Stimulated activated CD8-positive, alpha-beta memory T cell treated with anti-CD3 and anti-CD28 coated beads, Interleukin-7, amount 100 ng/mL, for 48 hours (primary cell): ENCODE data around the gene ATP13A3.

Experiments used
- DNase-seq, 2 donors: peaks; one replicate each; pipeline ENCODE4 v3.0.0-alpha.2; 2020; ENCODE audit warnings: low read depth in 1 of 2; ENCODE audit errors: extremely low read depth in 1 of 2

Gene ATP13A3

DNA sequence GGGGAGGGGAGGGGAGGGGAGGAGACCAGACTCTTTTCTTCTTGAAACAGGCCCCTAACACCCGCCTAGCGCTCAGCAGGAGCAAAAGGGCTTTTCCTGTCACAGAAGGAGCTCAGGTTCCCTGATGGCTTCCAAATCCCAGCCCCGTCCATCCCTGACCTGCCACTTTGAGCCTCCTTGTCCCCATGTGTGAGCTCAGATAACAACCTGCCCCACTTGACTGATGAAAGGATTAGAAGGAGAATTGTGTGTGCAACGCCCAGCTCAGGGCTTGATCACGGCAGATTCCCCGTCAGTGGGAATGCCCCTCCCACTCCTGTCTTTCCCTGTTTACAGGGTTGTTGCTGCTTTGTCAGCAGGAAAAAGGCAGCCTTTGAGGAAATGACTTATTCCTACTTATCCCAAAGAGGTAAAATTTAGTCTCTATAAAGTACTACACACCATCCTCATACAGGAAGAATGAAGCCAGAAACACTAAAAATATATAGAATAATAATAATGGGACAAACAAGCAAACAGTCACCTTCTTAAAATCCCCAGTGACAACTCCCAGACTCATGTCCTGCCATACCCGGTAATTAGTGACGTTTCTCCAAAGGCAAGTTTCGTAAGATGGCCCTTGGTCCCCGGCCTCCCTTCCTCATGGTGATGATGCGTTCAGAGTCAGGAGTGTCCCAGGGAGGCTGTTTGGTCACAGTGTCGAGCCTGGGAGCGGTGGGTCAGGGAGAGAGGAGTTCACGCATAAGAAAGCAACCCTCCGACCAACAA is 111.1 kb downstream of the ATP13A3 start:
- DNase-seq = no peak

DNA sequence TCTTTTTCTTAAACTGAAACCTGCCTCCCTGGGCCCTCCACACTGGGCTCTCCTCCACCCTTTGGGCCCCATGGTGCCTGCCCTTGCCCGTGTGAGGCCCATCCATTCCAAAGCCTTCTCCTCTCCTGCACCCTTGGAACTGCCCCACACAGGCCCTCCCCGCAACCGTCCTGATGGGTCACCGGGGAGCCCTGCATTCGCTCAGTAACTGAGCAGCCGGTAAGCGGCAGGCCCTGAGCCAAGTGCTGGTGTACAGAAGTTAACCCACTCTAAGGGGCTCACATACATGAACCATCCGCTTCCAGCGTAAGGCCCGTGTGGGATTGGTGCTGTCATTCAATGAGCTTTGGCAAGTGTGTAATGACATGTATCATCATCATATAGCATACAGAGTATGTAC is 111.9 kb downstream of the ATP13A3 start:
- DNase-seq = no peak

DNA sequence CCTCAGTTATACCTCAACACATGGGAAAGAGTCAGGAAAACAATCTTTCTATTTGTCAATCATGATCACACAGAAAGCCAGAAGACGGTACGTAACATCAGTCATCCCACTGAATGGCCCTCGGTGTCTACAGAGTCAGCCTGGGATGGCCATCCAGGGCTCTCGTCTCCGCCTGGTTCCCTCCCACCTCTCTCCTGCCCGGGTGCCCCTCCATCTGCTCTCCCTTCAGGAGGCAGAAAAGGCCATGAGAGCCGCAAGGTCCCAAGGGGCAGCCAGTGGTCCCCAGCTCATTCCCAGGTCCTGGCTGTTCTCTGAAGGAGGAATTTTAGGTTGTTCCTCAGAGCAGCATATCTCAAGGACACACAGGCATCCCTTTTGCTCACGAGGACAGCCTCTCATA is 112.9 kb downstream of the ATP13A3 start:
- DNase-seq = no peak

DNA sequence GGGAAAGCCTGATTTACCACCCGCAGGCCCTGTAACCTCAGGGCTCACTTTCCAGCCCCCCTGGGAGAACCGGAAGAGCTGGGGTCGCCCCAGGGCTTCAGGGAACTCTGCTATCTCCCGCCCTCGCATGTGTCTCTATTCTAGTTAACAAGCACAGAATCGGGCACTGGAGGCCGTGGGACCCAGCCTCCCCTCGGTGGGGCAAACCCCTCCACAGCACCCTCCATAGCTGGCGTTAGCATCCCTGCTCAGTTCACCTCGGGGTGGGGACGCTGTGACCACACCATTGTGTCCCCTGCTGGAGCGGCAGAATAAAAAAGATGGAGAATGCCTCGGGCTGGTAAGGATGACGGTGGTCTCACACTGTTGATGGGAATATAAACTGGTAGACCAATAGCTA is 113.8 kb downstream of the ATP13A3 start:
- DNase-seq = no peak

DNA sequence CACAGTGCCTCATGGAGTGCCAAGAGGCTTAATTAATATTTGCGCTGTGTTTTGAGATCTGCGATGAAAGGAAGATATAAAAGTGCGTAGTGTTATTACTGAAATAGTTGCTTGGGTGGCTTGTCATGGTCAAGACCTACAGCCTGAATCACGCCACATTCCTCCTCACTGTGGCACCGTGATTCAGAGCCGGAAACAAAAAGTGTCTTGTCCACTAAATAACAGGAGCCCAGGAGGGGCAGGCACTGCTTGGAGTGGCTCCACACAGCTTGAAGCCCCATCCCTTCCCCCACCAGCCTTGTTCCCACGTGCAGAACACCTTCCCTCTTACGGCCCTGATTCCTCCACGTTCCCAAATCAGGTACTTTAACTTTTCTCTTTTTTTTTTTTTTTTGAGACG is 116.0 kb downstream of the ATP13A3 start:
- DNase-seq = no peak

DNA sequence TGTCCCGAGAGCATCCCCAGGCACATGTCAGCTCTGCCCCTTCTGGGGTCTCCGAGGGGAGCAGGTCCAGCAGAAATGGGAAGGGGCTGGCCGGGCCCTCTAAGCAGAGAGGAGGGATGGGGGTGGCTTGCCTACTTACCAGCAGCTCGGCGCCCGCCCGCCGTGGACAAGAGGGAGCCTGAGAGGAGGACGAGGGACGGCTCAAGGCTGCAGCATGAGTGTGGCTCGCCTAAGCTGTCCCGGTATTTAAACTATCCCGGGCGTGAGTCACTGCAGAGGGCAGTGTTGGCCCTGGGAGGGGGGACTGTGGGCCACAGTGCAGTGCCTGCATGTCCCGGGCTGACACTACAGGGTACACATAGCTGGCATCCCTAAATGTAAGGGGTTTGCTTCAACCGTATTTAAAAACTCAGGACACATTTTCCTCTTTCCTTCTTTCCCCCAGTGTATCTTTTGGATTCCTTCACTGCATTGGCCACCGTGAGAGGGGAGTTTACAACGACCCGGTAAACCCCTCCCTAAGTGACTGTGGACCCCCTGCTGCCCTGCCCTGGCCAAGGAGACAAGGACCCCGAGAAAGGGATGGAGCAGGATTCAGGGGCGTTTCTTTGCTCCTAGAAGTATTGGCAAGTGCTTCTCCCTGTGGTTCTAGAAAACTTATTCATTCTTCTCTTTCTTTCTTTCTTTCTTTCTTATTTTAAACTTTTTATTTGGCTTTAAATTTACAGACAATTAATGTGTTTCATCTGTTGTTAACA is 117.1 kb downstream of the ATP13A3 start, which contains the start of gene LRRC15:
Gene LRRC15, minus strand, starts transcription at position 222 of the 758 bp plus-strand sequence. CDS start 8,700 bp downstream, outside the sequence.
- DNase-seq = no peak

DNA sequence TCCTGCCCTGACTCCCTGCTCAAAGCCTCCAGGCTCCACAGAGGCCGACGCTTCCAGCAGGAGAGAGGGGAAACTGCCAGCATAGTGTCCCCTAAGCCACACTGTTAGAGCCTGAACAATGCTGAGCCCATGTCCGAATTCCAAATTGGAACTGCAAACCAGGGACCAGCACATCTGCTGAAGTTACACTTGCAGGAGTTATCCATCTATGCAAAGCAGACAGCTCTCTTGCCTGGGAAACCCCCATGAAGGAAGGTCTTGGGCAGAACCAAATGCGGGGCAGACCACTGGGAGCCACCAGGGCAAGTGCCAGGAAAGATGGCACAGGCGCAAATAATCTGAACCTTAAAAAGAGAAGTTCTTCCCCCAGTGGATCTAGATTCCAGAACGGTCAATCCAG is 117.9 kb downstream of the ATP13A3 start:
- DNase-seq = no peak

DNA sequence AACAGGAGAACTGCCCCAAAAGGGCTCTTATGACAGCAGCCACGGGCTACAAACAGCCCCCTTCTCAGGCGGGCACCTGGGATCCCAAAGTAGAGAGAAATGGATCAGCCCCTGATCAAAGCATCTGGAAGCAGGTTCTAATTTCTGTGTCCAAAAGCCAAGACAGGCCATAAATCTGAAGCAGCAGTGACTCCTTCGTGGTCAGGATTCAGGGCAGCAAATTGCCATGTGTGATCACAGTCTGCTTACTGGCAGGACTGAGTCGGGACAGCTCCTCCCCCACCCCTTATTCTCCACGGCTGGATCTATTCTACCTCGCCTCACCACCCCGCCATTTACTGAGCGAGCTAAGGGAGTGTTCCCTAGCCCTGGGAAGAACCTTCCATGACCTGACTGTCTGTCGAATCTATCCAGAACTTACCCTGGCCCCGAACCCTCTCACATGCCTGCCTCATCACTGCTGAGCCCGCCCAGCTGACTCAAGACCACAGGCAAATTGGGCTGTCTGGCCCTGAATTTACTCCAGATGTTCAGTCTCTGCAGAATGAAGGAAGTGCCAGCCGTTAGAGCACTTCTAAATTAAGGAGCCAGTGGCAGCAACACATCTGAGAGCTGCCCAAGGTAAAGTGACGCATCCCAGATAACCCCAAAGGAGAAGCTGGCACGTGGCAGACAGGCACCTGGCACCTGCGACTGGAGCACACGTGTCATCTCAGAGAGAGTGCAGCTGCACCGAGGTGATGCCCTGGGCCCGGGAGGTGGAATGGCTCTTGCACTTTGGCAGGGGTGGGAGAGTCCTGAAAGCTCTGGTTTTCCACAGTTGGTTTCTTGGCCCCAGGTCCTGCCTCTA is 118.6 kb downstream of the ATP13A3 start:
- no peak for DNase-seq

DNA sequence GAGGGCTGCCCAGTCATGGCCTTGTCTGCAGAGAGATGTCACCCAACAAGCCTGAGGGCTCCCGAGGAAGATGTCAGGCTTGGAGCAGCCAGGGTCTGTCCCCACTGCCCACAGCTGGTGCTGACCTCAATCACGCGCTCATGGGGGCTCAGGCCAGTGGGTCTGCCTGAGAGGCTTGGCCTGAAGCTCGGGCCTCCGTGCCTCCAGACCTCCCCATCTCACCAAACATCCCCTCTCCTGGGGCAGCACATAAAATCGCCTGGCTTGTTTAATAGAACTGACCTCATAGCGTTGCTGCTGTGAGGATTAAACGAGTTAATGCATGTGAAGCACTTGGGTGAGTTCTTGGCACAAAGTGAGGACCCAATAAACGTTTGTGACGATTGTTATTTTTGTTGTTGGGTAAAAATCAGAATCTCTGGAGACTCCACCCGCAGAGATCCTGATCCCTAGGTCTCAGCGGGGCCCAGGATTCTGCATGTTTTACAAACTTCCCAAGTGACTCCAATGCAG is 120.8 kb downstream of the ATP13A3 start:
- DNase-seq = no peak

DNA sequence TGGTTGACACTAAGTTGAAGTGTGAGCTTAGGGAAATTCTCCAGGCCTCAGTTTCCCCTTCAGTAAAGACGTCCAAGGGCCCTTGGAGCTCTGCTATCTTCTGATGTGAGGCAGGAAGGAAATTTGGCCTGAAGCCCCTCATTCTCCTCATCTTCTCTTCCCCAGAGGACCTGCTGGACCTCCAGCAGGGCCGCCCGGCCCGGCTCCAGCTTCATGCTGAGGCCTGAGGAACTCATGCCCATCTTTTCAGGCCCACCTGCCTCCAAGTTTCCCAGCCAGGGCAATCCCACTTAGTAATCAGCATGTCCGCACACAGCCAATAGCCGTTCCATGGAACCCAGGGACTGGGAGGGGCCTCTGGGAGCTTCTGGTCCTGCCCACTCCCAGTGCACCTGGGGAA is 121.3 kb downstream of the ATP13A3 start:
- no peak for DNase-seq

DNA sequence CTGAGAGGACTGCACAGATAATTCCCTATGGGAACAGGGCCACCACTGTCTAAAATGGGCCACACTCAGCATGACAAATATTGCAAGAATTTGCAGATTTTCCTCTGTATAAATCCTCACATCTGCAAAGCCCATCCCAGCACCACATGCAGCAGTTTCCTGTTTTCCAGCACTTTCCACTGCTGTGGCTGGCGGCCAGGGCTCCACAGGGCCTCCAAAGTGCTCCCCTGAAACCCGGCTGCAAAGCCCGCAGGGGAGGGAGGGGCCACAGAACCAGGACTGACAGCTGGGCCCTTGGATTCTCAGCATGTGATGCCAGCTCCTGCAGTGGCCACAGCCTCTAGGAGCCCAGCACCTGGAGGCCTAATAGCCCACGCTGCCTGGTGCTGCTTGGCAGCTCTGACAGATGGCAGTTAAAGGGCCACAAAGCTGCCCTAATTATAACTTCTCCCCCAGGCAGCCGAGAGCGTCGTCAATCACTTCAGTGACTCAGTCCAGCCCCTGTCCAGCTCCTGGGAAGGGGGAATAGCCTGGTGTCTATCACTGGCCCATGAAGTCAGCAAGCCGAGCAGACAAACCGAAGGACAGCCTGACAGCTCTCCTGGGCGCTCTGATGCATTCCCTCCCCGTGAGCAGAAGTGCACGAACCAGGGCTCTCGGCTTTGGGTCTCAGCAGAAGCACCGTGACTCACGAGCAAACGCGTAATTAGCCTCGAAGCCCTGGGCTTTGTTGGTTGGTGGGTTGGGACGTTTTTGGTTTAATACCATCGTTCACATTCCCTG is 122.0 kb downstream of the ATP13A3 start:
- no peak for DNase-seq

DNA sequence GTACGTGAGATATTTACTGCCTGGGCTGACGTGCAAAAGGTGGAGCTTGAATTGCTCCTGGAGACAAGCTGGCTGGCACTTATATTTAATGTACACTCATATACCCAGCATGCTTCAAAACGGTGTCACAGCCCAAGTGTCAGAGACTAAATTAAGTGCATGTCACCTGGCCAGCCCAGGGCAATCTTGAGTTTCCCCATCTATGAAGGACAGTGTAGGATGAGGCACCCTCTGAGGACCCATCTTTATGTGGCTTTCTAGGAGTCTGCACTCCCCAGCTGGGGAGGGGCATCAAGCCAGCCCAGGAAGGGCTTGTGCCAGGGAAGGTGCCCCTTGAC is 122.5 kb downstream of the ATP13A3 start:
- no peak for DNase-seq

DNA sequence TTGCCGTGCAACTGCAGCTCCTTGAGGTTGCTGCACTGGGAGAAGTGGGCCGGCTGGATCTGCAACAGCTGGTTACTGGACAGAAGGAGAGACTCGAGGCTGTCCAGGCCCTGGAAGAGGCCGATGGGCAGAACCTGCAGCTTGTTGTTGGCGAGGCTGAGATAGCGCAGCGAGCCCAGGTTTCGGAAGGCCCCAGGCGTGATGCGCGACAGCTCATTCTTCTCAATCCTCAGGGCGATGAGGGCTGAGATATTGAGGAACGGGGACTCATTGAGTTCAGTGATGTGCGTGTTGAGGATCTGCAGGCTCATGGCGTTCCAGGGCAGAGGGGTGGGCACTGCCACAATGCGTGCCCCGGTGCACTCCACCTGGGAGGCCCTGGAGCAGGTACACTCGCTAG is 126.2 kb downstream of the ATP13A3 start:
- DNase-seq = no peak

DNA sequence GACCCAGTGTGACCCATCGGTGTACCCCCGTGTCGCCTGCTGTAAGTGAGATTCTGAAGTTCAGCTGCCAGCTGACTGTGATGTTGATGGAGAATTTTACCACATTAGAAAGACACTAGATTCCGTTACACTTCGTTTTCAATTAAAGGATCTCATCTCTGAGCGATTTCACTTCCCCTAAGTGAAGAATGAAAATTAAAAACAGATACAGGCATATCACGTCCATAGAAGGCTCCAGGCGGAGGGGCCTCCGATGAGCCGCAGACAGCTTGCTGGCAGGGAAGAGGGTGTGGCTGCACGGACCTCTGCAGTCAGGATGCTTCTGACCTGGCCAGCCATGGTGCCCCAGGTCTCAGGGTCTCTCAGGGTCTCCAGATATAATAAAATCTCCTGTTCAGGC is 129.1 kb downstream of the ATP13A3 start:
- no peak for DNase-seq

DNA sequence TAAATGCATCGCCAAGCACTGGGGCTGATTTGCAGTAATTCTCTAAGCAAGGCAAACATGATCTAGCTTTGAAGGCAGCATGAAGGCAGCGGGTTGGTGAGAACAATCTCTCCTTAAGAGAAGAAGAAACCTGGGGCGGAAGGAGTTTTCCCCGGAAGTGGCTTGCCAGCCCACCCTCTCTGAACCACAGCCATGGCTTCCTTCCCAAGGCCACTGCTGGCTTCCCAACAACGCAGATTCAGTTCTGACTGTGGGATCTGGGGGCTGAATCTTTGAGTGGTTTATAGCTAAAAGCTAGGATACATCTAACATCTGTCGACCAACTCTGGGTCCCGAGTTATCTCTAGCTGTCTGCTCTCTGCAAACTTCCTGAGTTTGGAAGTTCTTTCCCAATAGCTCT is 131.4 kb downstream of the ATP13A3 start:
- DNase-seq = no peak

DNA sequence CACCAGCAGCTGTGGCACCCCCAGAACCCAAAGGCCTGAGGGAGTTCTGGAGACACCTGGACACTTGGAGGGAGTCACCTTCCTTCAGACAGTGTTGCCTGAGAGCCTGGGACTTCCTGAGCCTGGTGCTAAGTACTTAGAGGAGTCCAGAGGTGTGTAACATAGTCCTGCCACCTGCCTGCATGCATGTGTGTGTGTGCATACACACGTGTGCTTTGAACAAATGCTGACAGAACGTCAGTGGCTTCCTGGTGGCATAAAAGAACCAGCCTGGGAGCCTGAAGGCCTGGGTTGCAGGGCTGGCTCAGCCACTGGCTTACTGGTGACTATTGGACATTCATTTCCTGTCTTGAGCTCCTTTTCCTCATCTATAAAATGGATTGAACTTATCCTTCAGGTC is 132.5 kb downstream of the ATP13A3 start:
- DNase-seq = no peak
